ENCODE results near the gene IGF1R.

IGF1R gene

DNA sequence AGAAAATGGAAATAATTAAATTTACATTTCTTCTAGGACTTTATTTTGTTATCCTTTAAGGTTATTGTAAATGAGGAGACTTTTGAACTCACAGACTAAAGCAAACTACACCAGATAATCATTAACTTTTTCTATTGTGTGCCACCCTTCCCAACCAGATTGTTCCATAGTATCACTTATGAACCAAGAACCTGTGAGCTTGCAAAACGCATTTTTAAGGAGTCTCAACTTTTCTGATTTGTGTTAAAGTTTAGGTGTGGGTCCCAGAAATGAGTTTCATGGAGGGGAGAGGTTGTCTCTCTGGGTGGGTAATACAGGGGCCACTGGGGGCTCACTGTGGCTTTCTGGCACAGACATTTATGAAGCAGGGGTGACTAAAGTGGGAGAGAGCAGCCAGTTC lies 75.7 kb downstream of the IGF1R start:
- no peak overlapping the region for H3K27ac ChIP-seq (ENCODE audit: low read depth, low read length)
- H3K4me3 ChIP-seq (ENCODE audit: insufficient read depth, low read length, poor library complexity, severe bottlenecking), result no peak overlapping the region
- H3K27me3 ChIP-seq (ENCODE audit: low read length), result no peaks in the 10 kb centered on the region
- peaks cover 10% of the 10 kb centered on the region; the same call in 1 of the 2 replicates for H4K20me1 ChIP-seq (ENCODE audit: low read depth, low read length)
- no peak overlapping the region for H2AFZ ChIP-seq (ENCODE audit: low read depth, low read length, severe bottlenecking)
- H3K79me2 ChIP-seq (ENCODE audit: insufficient read depth, low read length), result no peaks in the 10 kb centered on the region
- TF ChIP-seq EZH2phosphoT487 (conservative IDR thresholded peaks at IDR 0.05; ENCODE audit: low read length) (no peak), CTCF (IDR thresholded peaks at IDR 0.05; ENCODE audit: insufficient read depth, low read length, poor library complexity, severe bottlenecking) (no peak)
- no peaks in the 10 kb centered on the region for H3F3A ChIP-seq (ENCODE audit: insufficient read depth)
- no peaks in the 10 kb centered on the region for H3K36me3 ChIP-seq (ENCODE audit: low read length)
- H3K9ac ChIP-seq (ENCODE audit: low read length), result no peak overlapping the region
- no peak overlapping the region for H3K4me2 ChIP-seq (ENCODE audit: low read depth, low read length, poor library complexity, severe bottlenecking)
- no peaks in the 10 kb centered on the region for H3K9me3 ChIP-seq (ENCODE audit: insufficient read depth, low read length)
- H3K9me2 ChIP-seq (replicated peaks; ENCODE audit: insufficient read depth, low read length), result no peaks in the 10 kb centered on the region

GRCh38 chr15:98724494-98724893 lies 76.2 kb downstream of the IGF1R start:
- Histone ChIP-seq H3K9ac (ENCODE audit: low read length) (no peak overlapping the region), H4K20me1 (ENCODE audit: low read depth, low read length) (peaks cover 10% of the 10 kb centered on the region; the same call in 1 of the 2 replicates), H2AFZ (ENCODE audit: low read depth, low read length, severe bottlenecking) (no peak overlapping the region), H3K79me2 (ENCODE audit: insufficient read depth, low read length) (no peaks in the 10 kb centered on the region), H3F3A (ENCODE audit: insufficient read depth) (no peaks in the 10 kb centered on the region), H3K9me2 (replicated peaks; ENCODE audit: insufficient read depth, low read length) (no peaks in the 10 kb centered on the region), H3K4me3 (ENCODE audit: insufficient read depth, low read length, poor library complexity, severe bottlenecking) (no peak overlapping the region), H3K36me3 (ENCODE audit: low read length) (no peaks in the 10 kb centered on the region), H3K27me3 (ENCODE audit: low read length) (no peaks in the 10 kb centered on the region), H3K9me3 (ENCODE audit: insufficient read depth, low read length) (no peaks in the 10 kb centered on the region), H3K4me2 (ENCODE audit: low read depth, low read length, poor library complexity, severe bottlenecking) (no peak overlapping the region), H3K27ac (ENCODE audit: low read depth, low read length) (no peak overlapping the region)
- no peak for TF ChIP-seq EZH2phosphoT487 (conservative IDR thresholded peaks at IDR 0.05; ENCODE audit: low read length)
- TF ChIP-seq CTCF (IDR thresholded peaks at IDR 0.05; ENCODE audit: insufficient read depth, low read length, poor library complexity, severe bottlenecking), result no peak

- no peak overlapping the region for H2AFZ ChIP-seq (ENCODE audit: low read depth, low read length, severe bottlenecking)
- no peak overlapping the region for H3K27ac ChIP-seq (ENCODE audit: low read depth, low read length)
- no peaks in the 10 kb centered on the region for H3K9me3 ChIP-seq (ENCODE audit: insufficient read depth, low read length)
- H3K4me2 ChIP-seq (ENCODE audit: low read depth, low read length, poor library complexity, severe bottlenecking), result no peak overlapping the region
- no peaks in the 10 kb centered on the region for H3K79me2 ChIP-seq (ENCODE audit: insufficient read depth, low read length)
- H3F3A ChIP-seq (ENCODE audit: insufficient read depth), result no peaks in the 10 kb centered on the region
- H4K20me1 ChIP-seq (ENCODE audit: low read depth, low read length), result peaks cover 10% of the 10 kb centered on the region; the same call in 1 of the 2 replicates
- H3K9me2 ChIP-seq (replicated peaks; ENCODE audit: insufficient read depth, low read length), result no peaks in the 10 kb centered on the region
- no peak overlapping the region for H3K4me3 ChIP-seq (ENCODE audit: insufficient read depth, low read length, poor library complexity, severe bottlenecking)
- TF ChIP-seq EZH2phosphoT487 (conservative IDR thresholded peaks at IDR 0.05; ENCODE audit: low read length), result no peak
- no peak for TF ChIP-seq CTCF (IDR thresholded peaks at IDR 0.05; ENCODE audit: insufficient read depth, low read length, poor library complexity, severe bottlenecking)
- no peak overlapping the region for H3K9ac ChIP-seq (ENCODE audit: low read length)
- H3K27me3 ChIP-seq (ENCODE audit: low read length), result no peaks in the 10 kb centered on the region
- no peaks in the 10 kb centered on the region for H3K36me3 ChIP-seq (ENCODE audit: low read length)
Measured at GRCh38 chr15:98725874-98726273, 77.5 kb downstream of the IGF1R start.
